Hepatocyte (in vitro differentiated cells): ENCODE data around the gene RARRES2. TPM values are rescaled to one million over a fixed set of nuclear protein-coding genes. Genes with fewer than 3 reads are reported as not detected.
"Not testable (repeated sequence)": the region's sequence is repeated elsewhere in the genome, so short reads cannot be mapped to it uniquely, and the experiment has no call there.

Experiments used
- DNase-seq: peaks from one replicate; pipeline ENCODE4 v3.0.0-alpha.2; 2016; ENCODE audit warnings: low spot score
- H2AFZ ChIP-seq: fragments of 200-600 bp; sonication (generic); 2 replicates; pipeline ENCODE4 v1.6.0; 2016; ENCODE audit warnings: antibody characterized with exemption, mild to moderate bottlenecking
- H3K27ac ChIP-seq: fragments of 200-600 bp; sonication (generic); 2 replicates; pipeline ENCODE4 v1.5.1; 2016; ENCODE audit warnings: mild to moderate bottlenecking
- H3K27me3 ChIP-seq: fragments of 200-600 bp; sonication (generic); 2 replicates; pipeline ENCODE4 v1.6.1; 2016
- H3K36me3 ChIP-seq: fragments of 200-600 bp; sonication (generic); replicated peaks from 2 replicates; pipeline ENCODE4 v1.5.1; 2016; ENCODE audit warnings: low read depth; ENCODE audit not compliant: insufficient read depth
- H3K4me1 ChIP-seq: fragments of 200-600 bp; sonication (generic); 2 replicates; pipeline ENCODE4 v1.5.1; 2016; ENCODE audit warnings: mild to moderate bottlenecking, moderate library complexity; ENCODE audit not compliant: insufficient read depth
- H3K4me2 ChIP-seq: fragments of 200-600 bp; sonication (generic); 2 replicates; pipeline ENCODE4 v1.6.0; 2016
- H3K4me3 ChIP-seq: fragments of 200-600 bp; sonication (generic); 2 replicates; pipeline ENCODE4 v1.5.1; 2016; ENCODE audit warnings: mild to moderate bottlenecking
- H3K79me2 ChIP-seq: fragments of 200-600 bp; sonication (generic); 2 replicates; pipeline ENCODE4 v1.6.0; 2017; ENCODE audit warnings: mild to moderate bottlenecking
- H3K9me2 ChIP-seq: fragments of 200-600 bp; sonication (generic); replicated peaks from 2 replicates; pipeline ENCODE4 v1.6.0; 2017; ENCODE audit warnings: mild to moderate bottlenecking; ENCODE audit not compliant: insufficient read depth
- H3K9me3 ChIP-seq: fragments of 200-600 bp; sonication (generic); 2 replicates; pipeline ENCODE4 v1.5.1; 2016; ENCODE audit warnings: low read depth, mild to moderate bottlenecking
- H4K20me1 ChIP-seq: fragments of 200-600 bp; sonication (generic); 2 replicates; pipeline ENCODE4 v1.6.0; 2016; ENCODE audit warnings: mild to moderate bottlenecking; ENCODE audit not compliant: insufficient read depth, poor library complexity, severe bottlenecking
- CTCF ChIP-seq: fragments of 200-600 bp; sonication (generic); IDR thresholded peaks from 2 replicates; pipeline ENCODE4 v1.5.1; 2016; ENCODE audit warnings: antibody characterized with exemption, mild to moderate bottlenecking; ENCODE audit not compliant: poor library complexity
- EZH2 ChIP-seq: fragments of 200-600 bp; sonication (generic); IDR thresholded peaks from 2 replicates; pipeline ENCODE4 v1.6.1; 2016; ENCODE audit warnings: antibody characterized with exemption, mild to moderate bottlenecking, borderline replicate concordance
- EZH2phosphoT487 ChIP-seq: fragments of 200-600 bp; sonication (generic); IDR thresholded peaks from one replicate; pipeline ENCODE4 v1.6.1; 2018; ENCODE audit warnings: antibody characterized with exemption, mild to moderate bottlenecking, low read depth, moderate library complexity; ENCODE audit not compliant: unreplicated experiment, severe bottlenecking
- WGBS: methylation state at CpG from one replicate; pipeline ENCODE4 v1.1.6; 2016; ENCODE audit warnings: low lambda C conversion rate; ENCODE audit errors: missing lambda C conversion rate; 5-methylcytosine and 5-hydroxymethylcytosine counted together
- polyA plus RNA-seq: library from polyadenylated mRNA; unstranded; fragments of >200 nt; fragmentation: Nextera tagmentation; extraction: Ambion mirVana; gene quantifications from 2 replicates; pipeline ENCODE4 v1.2.1, GENCODE V29; 2016
- total RNA-seq: library from RNA; depleted of rRNA; stranded (reverse); fragments of >200 nt; gene quantifications from 2 replicates; pipeline ENCODE4 v1.2.3, GENCODE V29; 2014

The RARRES2 gene
- total and polyA plus RNA-seq, 2 experiments from 2014 or later, result 104 to 187 TPM

DNA sequence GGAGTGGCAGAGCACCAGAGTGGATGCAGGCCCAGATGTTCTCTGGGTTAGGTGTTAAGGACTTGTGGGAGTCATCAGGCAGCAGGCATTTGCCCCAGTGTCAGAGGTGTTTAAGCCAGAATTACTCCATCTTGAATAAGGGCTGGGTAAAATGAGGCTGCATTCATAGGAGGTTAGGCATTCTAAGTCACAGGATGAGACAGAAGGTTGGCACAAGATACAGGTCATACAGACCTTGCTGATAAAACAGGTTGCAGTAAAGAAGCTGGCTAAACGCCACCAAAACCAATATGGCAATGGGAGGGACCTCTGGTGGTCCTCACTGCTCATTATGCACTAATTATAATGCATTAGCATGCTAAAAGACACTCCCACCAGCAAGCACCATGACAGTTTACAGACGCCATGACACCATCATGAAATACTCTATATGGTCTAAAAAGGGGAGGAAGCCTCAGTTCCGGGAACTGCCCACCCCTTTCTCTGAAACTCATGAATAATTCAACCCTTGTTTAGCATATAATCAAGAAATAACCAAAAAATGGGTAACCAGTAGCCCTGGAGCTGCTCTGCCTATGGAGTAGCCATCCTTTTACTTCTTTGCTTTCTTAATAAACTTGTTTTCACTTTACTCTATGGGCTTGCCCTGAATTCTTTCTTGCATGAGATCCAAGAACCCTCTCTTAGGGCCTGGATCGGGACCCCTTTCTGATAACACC is 19.2 kb downstream of the RARRES2 start:
- DNase-seq, result no peak
- peak overlapping the region; percentile 93 for H3K27ac ChIP-seq
- peaks cover 31% of the 10 kb centered on the region for H3K79me2 ChIP-seq
- 74% methylated on average over 4 of the region's 4 CpGs for WGBS
- H3K4me1 ChIP-seq, result peaks cover 16% of the 10 kb centered on the region
- H3K4me3 ChIP-seq, result peak overlapping the region; percentile 37
- no peak for TF ChIP-seq EZH2phosphoT487
- no peak for TF ChIP-seq EZH2
- no peak for TF ChIP-seq CTCF
- H3K9me2 ChIP-seq, result no peaks in the 10 kb centered on the region
- H4K20me1 ChIP-seq, result no peaks in the 10 kb centered on the region
- peak overlapping the region; percentile 81 for H2AFZ ChIP-seq
- no peaks in the 10 kb centered on the region for H3K27me3 ChIP-seq
- H3K4me2 ChIP-seq, result peak overlapping the region; percentile 82
- no peaks in the 10 kb centered on the region for H3K9me3 ChIP-seq
- no peaks in the 10 kb centered on the region for H3K36me3 ChIP-seq

DNA sequence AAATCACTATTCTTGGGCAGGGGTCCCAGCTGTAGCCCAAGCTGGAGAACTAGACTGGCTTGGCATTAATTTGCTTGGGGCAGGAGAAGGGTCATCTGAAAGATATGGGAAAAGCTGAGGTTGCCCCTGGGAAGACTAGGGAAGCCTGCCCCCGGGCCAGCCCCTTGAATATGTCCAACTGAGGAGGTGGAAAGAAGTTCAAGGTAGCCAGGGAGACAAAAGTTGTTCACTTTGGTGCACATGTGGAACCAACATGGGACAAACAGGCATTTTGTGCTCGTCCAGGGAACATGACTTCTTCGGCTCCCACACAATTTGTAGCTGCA is 19.7 kb downstream of the RARRES2 start:
- no peak overlapping the region for H3K4me3 ChIP-seq

GRCh38 chr7:150317748-150318444 is 23.5 kb downstream of the RARRES2 start:
- H3K4me2 ChIP-seq, result no peak overlapping the region
- H3K9me2 ChIP-seq, result no peaks in the 10 kb centered on the region
- peaks cover 12% of the 10 kb centered on the region for H3K79me2 ChIP-seq
- H3K27me3 ChIP-seq, result no peaks in the 10 kb centered on the region
- H3K4me1 ChIP-seq, result peaks cover 11% of the 10 kb centered on the region
- WGBS, result 57% methylated on average over 7 of the region's 7 CpGs
- no peak overlapping the region for H3K4me3 ChIP-seq
- H3K36me3 ChIP-seq, result no peaks in the 10 kb centered on the region
- DNase-seq, result no peak
- H3K27ac ChIP-seq, result no peak overlapping the region
- no peak for TF ChIP-seq EZH2
- TF ChIP-seq CTCF, result no peak
- no peak for TF ChIP-seq EZH2phosphoT487
- H4K20me1 ChIP-seq, result no peaks in the 10 kb centered on the region
- H2AFZ ChIP-seq, result no peak overlapping the region
- H3K9me3 ChIP-seq, result no peaks in the 10 kb centered on the region

More for the DNA sequence above, 19.7 kb downstream of the RARRES2 start:
- H3K4me2 ChIP-seq, result peak overlapping the region; percentile 82
- peaks cover 28% of the 10 kb centered on the region for H3K79me2 ChIP-seq
- TF ChIP-seq EZH2phosphoT487 (no peak), EZH2 (no peak), CTCF (no peak)
- no peaks in the 10 kb centered on the region for H4K20me1 ChIP-seq
- 93% methylated on average over 3 of the region's 3 CpGs for WGBS
- no peaks in the 10 kb centered on the region for H3K36me3 ChIP-seq
- no peaks in the 10 kb centered on the region for H3K9me3 ChIP-seq
- peaks cover 16% of the 10 kb centered on the region for H3K4me1 ChIP-seq
- H3K27ac ChIP-seq, result peak overlapping the region; percentile 93
- no peaks in the 10 kb centered on the region for H3K9me2 ChIP-seq
- H3K27me3 ChIP-seq, result no peaks in the 10 kb centered on the region
- no peak for DNase-seq
- H2AFZ ChIP-seq, result no peak overlapping the region

DNA sequence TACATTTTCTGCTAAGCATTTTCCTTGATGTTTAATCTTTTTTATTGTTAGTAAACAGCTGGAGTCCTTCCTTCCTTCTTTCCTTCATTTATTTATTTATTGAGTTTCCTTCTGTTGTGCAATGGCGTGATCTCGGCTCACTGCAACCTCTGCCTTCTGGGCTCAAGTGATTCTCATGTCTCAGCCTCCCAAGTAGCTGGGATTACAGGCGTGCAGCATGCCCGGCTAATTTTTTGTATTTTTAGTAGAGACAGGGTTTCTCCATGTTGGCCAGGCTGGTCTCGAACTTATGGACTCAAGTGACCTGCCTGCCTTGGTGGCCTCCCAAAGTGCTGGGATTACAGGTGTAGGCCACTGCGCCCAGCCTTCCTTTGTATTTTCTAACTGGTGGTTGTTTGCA is 24.4 kb downstream of the RARRES2 start:
- H3K4me3 ChIP-seq, H3K4me2 ChIP-seq, H3K9me2 ChIP-seq, H2AFZ ChIP-seq, H3K9me3 ChIP-seq, H3K27me3 ChIP-seq, H3K27ac ChIP-seq, H3K4me1 ChIP-seq, H4K20me1 ChIP-seq, DNase-seq, H3K36me3 ChIP-seq, H3K79me2 ChIP-seq: not testable (repeated sequence)
- WGBS, result 94% methylated on average over 6 of the region's 6 CpGs
